Activated CD4-positive, CD25-positive, alpha-beta regulatory T cell treated with anti-CD3 and anti-CD28 coated beads, Interleukin-2, amount 50 U/mL, for 24 hours (primary cell): ENCODE measurements around the gene NTSR2.
"Not testable (repeated sequence)": the region's sequence is repeated elsewhere in the genome, so short reads cannot be mapped to it uniquely, and the experiment has no call there.

Experiments used
- ATAC-seq, 2 donors: fragments of 150-1000 bp; cut with Tn5 transposase; one replicate each; pipeline ENCODE4 v1.10.0; 2021; ENCODE audit warnings: mild to moderate bottlenecking in 1 of 2, moderate library complexity in 1 of 2

Gene NTSR2

GRCh38 chr2:11678306-11678960 lies 8.4 kb upstream of the NTSR2 start:
- ATAC-seq = no peak

GRCh38 chr2:11677136-11678055 lies 7.4 kb upstream of the NTSR2 start:
- ATAC-seq = no peak

DNA sequence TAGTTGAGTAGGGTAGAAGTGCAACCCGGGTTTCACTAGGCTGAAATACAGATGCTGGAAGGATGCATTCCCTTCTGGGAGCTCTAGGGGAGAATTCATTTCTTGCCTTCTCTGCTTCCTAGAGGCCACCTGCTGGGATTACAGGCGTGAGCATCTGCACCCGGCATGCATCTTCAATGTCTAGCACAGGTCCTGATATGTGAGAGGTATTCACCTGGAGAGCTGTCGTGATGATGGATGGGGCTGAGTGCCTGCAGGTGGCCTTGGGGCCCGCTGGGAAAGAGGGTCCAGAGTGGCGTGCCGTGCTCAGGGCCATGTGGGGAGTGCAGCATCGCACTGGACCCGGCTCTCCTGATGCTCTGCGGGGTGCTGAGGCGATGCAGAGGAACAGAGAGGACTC lies 6.6 kb upstream of the NTSR2 start:
- no peak for ATAC-seq

DNA sequence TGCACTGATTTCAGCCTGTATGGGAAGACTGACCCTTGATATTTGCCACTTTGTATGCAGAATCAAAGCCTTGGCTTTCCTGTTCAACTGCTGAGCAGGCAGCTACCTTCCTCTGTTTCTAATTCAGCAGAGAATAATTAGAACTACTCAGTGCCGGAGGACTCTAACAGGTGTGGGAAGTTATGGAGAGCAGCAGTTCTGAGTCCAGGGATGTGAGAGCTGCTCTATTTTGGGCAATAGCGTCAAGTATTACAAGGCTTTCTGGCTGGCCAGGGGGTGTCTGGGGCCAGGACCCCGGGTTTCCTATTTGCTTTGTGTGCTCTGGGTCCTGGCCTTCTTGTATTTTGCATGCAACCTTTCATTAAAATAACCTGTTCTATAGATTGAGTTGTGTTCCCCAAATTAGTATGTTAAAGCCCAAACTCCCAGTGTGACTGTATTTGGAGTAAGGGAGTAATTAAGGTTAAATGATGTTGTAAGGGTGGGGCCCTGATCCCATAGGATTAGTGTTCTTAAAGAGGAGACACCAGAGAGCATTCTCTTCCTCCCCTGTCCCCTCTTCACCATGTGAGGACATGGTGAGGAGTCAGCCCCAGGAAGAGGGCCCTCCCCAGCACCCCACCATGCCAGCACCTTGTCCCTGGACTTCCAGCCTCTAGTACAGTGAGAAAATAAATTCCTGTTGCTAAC lies 5.6 kb upstream of the NTSR2 start:
- no peak for ATAC-seq

GRCh38 chr2:11674983-11675382 lies 5.0 kb upstream of the NTSR2 start:
- no peak for ATAC-seq

DNA sequence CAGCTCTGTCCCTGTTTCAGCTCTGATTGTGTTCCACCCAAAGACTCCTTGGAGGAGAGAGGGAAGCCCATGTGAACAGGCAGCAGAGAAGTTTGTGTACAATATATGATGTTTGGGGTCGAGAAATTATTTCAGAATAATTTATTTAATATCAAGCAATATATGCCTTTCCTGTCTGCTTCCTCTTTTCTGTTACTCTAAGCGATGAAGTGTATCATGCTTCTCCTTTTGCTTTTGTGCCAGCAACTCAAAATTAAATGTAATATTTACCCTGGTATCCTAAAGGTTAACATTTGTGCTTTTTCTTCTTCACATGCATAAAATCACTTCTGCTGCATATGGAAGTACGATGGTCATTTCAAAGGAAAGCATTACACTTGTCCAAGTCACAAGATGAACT lies 2.4 kb upstream of the NTSR2 start:
- ATAC-seq = no peak

GRCh38 chr2:11667866-11668637 lies 1.9 kb downstream of the NTSR2 start:
- ATAC-seq = no peak

- ATAC-seq = no peak
These were observed 2.8 kb downstream of the NTSR2 start for GRCh38 chr2:11667194-11667593.

- ATAC-seq = no peak
These were observed 4.3 kb downstream of the NTSR2 start for GRCh38 chr2:11665510-11666362.

DNA sequence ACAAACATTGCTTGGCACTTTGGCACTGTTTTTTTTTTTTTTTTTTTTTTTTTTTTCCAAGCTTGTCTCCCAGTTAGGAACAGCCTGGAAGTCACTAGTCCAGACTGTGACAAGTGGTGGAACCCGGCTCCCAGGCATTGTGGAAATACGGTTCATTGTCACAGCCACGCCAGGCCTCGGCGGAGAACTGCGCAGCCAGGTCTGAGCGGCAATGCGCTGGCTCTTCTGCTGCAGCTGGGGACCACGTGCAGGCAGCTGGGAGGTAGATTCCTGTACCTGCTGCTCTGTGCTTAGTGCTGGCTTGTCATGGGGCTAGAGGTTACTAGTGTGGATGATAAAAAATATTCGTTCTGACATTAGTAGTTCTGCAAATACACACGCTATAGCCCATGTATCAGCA lies 5.0 kb downstream of the NTSR2 start:
- no peak for ATAC-seq

- ATAC-seq = no peak
These were observed 6.6 kb downstream of the NTSR2 start for GRCh38 chr2:11663427-11663826.

DNA sequence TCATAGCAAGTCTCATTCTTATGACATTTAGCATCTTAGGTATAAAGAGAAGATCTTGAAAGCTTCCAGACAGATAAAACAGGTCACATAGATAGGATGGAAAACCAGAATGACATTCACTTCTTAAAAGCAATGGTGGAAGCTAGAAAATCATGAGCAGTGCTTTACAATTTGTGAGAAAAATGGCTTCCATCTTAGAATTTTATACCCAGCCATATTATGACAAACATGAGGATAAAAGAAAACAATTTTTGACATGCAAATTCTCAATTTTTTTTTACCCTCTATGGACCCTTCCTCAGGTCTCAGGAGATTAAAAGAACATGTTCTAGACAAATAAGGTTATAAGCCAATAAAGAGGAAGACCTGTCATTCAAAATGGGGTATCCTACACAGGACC lies 7.1 kb downstream of the NTSR2 start:
- no peak for ATAC-seq

- no peak for ATAC-seq
These were observed 8.0 kb downstream of the NTSR2 start for GRCh38 chr2:11661891-11662435.

DNA sequence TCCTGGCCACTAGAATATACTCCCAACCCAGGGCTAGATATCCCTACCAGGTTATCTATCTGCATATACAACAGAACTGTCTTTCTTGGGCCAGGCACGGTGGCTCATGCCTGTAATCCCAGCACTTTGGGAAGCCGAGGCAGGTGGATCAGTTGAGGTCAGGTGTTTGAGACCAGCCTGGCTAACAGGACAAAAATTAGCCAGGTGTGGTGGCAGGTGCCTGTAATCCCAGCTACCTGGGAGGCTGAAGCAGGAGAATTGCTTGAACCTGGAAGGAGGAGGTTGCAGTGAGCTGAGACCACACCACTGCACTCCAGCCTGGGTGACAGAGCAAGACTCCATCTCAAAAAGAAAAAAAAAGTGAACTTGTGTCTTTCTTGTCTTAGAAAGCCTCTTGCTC lies 9.6 kb downstream of the NTSR2 start:
- not testable (repeated sequence) for ATAC-seq

GRCh38 chr2:11659851-11660250 lies 10.1 kb downstream of the NTSR2 start:
- no peak for ATAC-seq

GRCh38 chr2:11659115-11659475 lies 10.9 kb downstream of the NTSR2 start:
- ATAC-seq = no peak

- no peak for ATAC-seq
These were observed 11.5 kb downstream of the NTSR2 start for GRCh38 chr2:11658208-11659114.

DNA sequence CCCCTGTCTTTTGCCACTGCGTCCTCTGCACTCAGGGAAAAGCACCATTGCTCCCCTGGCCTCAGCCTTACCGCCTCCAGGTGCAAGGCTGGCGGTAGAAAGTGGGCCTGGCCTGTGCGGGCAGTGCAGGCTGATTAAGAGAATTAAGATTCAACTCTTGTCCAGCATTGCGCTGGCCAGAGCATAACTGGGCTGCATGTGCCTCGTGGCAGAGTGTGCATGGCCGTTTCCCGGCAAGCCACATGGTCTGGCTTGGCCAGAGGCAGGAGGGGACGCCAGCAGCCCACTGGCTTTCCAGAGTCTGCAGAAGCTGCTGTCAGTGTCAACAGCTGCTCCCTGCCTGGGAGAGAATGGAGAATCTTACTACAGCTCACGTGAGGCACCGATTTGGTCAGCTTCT lies 12.3 kb downstream of the NTSR2 start:
- ATAC-seq = no peak

DNA sequence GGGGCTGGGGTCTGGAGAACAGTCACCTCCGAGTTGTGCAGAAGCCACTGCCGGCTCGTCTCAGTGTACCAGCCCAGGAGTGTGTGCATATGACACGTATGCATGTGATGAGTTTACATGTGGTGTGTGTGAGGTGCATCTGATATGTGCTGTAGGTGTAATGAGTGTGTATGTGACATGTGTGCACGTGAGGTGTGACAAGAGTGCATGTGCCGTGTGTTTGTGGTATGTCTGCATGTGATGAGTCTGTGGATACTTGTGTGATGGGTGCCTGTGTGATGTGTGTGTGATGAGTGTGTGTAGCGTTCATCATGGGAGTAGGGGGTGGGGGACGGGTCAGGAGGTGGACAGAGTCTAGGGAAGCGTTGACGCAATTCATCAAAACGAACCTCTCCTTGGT lies 12.8 kb downstream of the NTSR2 start:
- ATAC-seq = no peak

- no peak for ATAC-seq
These were observed 13.3 kb downstream of the NTSR2 start for GRCh38 chr2:11656671-11657101.
